WTC11 (cell line): ENCODE data around the gene LRTM2. TPM values are rescaled to one million over a fixed set of nuclear protein-coding genes. Genes with fewer than 3 reads are reported as not detected.

Experiments used
- ATAC-seq: fragments of 200-7000 bp; cut with Tn5 transposase; 2 replicates; pipeline ENCODE4 v1.10.0; 2021; ENCODE audit warnings: mild to moderate bottlenecking, moderate library complexity
- CTCF ChIA-PET: fragments of 300-600 bp; sonication (Branson Sonifier 250); formaldehyde crosslinking; loops from one replicate; lab custom pipeline; 2021; ENCODE audit warnings: antibody characterized with exemption; lab: Charles Lee
- POLR2A ChIA-PET: fragments of 350-600 bp; sonication (Branson Sonifier 250); formaldehyde crosslinking; loops from one replicate; lab custom pipeline; 2021; ENCODE audit warnings: antibody characterized with exemption; lab: Charles Lee
- DNase-seq: peaks from one replicate; pipeline ENCODE4 v3.0.0; 2021; ENCODE audit warnings: low spot score
- H3K27ac Mint-ChIP-seq: 2 replicates; pipeline ENCODE4 v1.8.0; 2021; ENCODE audit warnings: mixed read lengths
- H3K27me3 Mint-ChIP-seq: 2 replicates; pipeline ENCODE4 v1.8.0; 2021; ENCODE audit warnings: low read depth, mild to moderate bottlenecking, moderate library complexity, mixed read lengths
- H3K36me3 Mint-ChIP-seq: 2 replicates; pipeline ENCODE4 v1.8.0; 2021; ENCODE audit warnings: mixed read lengths
- H3K4me1 Mint-ChIP-seq: 2 replicates; pipeline ENCODE4 v1.8.0; 2022; ENCODE audit warnings: mixed read lengths
- H3K4me3 Mint-ChIP-seq: 2 replicates; pipeline ENCODE4 v1.8.0; 2021; ENCODE audit warnings: mild to moderate bottlenecking, moderate library complexity, mixed read lengths
- H3K9me3 Mint-ChIP-seq: 2 replicates; pipeline ENCODE4 v1.8.0; 2021; ENCODE audit warnings: mixed read lengths
- FOXP1 ChIP-seq: sonication (generic); formaldehyde crosslinking; IDR thresholded peaks from 2 replicates; pipeline ENCODE4 v1.8.0; 2022; ENCODE audit warnings: missing genetic modification reagents, mild to moderate bottlenecking, moderate library complexity, borderline replicate concordance
- GTF2I ChIP-seq: fragments of 250-450 bp; sonication (Bioruptor Pico); conservative IDR thresholded peaks from 2 replicates; pipeline ENCODE4 v1.4.0; 2021; ENCODE audit warnings: mild to moderate bottlenecking
- KAT7 ChIP-seq: sonication (generic); formaldehyde crosslinking; IDR thresholded peaks from 2 replicates; pipeline ENCODE4 v1.8.1; 2023; ENCODE audit warnings: missing genetic modification reagents, mild to moderate bottlenecking, borderline replicate concordance
- NFE2L1 ChIP-seq: sonication (generic); formaldehyde crosslinking; IDR thresholded peaks from 2 replicates; pipeline ENCODE4 v1.8.1; 2023; ENCODE audit warnings: missing genetic modification reagents
- RELA ChIP-seq: sonication (generic); formaldehyde crosslinking; IDR thresholded peaks from 2 replicates; pipeline ENCODE4 v1.8.1; 2022; ENCODE audit warnings: missing genetic modification reagents, mild to moderate bottlenecking, borderline replicate concordance
- TCF7 ChIP-seq: sonication (generic); formaldehyde crosslinking; IDR thresholded peaks from 2 replicates; pipeline ENCODE4 v1.8.0; 2022; ENCODE audit warnings: mild to moderate bottlenecking, low read depth, missing genetic modification reagents, moderate library complexity
- TEAD4 ChIP-seq: sonication (generic); formaldehyde crosslinking; IDR thresholded peaks from 2 replicates; pipeline ENCODE4 v1.8.0; 2022; ENCODE audit warnings: mild to moderate bottlenecking, missing genetic modification reagents
- ZBTB21 ChIP-seq: sonication (generic); formaldehyde crosslinking; IDR thresholded peaks from 2 replicates; pipeline ENCODE4 v1.8.1; 2023; ENCODE audit warnings: mild to moderate bottlenecking, missing genetic modification reagents, borderline replicate concordance
- total RNA-seq: library from RNA; stranded (reverse); gene quantifications from 3 replicates; pipeline ENCODE4 v1.2.3, GENCODE V29; 2021
- TF ChIP-seq, protein P1 (sequence below): sonication (generic); formaldehyde crosslinking; IDR thresholded peaks from 2 replicates; pipeline ENCODE4 v1.8.1; 2023; ENCODE audit warnings: mild to moderate bottlenecking, moderate library complexity, missing genetic modification reagents
- TF ChIP-seq, protein P2 (sequence below): fragments of 250-450 bp; sonication (Bioruptor Pico); conservative IDR thresholded peaks from 2 replicates; pipeline ENCODE4 v1.9.0; 2021; ENCODE audit warnings: mild to moderate bottlenecking
- TF ChIP-seq, protein P3 (sequence below): sonication (generic); formaldehyde crosslinking; IDR thresholded peaks from 2 replicates; pipeline ENCODE4 v1.8.0; 2022; ENCODE audit warnings: missing genetic modification reagents
- TF ChIP-seq, protein P4 (sequence below): sonication (generic); formaldehyde crosslinking; IDR thresholded peaks from 2 replicates; pipeline ENCODE4 v1.8.1; 2022; ENCODE audit warnings: missing genetic modification reagents, borderline replicate concordance

LRTM2 gene
- total RNA-seq, 1 experiment from 2014 or later, result 0.66 TPM

DNA sequence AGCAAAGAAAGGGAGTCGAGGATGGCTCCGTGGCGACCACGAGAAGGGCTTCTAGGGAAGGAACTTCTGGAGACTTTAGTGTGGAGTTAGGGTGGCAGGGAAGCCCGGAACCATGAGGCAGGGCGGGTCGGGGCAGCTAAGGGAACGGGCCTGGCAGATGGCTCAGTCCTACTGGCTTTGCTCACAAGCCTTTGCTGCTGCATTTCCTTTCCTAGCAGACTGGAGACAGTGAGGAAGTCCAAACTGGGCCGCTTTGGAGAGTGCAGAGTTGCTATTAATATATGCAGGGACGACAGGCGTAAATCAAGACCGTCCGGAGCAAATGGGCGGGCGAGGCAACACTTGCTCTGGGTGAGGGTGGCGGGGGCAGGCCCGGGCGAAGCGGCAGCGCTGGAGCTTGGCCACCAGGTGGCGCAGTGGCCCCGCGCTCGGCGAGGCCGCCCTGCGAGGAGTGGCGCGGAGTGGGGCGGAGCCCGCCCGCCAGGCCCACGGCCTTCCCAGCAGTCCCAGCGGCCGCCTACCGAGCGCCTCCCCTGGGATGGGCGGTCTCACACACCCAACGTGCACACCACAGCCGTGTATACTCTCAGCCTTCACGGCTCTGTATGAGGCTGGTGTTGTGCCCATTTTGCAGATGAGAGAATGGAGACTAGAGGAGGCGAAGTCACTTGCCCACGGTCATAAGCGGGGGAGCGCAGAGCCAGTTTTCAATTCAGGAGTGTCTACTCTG, 24.4 kb upstream of the LRTM2 start (continued):
- TF ChIP-seq GTF2I (CRISPR knock-in tag), result peak; percentile 96
- peak; percentile 76; the same call in 1 of the 2 replicates for TF ChIP-seq FOXP1 (CRISPR knock-in tag)
- no peak for TF ChIP-seq TEAD4 (CRISPR knock-in tag)
- TF ChIP-seq NFE2L1 (CRISPR knock-in tag), result no peak
- TF ChIP-seq TCF7 (CRISPR knock-in tag), result no peak; the same call in 1 of the 2 replicates
- TF ChIP-seq KAT7, result no peak
- TF ChIP-seq ZBTB21 (CRISPR knock-in tag), result no peak

DNA sequence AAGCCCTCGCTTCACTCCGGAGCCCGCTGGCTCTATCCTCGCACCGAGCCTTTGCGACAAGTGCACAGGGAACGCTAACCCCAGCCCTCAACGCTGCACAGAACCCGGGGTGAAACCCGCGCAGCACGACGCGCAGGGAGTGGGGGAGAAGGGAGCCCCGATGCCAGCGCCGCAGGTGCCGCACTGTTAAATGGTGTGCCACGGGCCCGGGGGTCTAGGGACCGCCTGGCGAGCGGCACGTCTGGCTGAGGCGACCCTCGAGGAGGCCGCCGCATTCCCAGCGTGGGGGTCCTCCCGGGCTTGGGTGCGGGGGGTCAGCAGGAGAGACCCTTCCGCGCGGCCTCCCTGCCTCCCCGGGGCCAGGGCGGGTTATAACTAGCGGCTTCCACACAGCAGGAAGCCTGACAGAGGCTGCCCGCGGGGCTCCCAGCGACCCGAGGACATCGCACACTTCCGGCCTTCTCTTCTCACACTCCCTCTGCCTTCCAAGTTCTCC, 23.8 kb upstream of the LRTM2 start:
- ATAC-seq (no peak), DNase-seq (no peak)
- POLR2A ChIA-PET, result interaction anchor here (1.7 kb wide), 1 partner anchor 143 kb away, joined by 4 read pairs; no protein-coding TSS in a partner anchor
- Mint-ChIP-seq H3K4me1 (peaks cover 29% of the 10 kb centered on the region), H3K27me3 (no peaks in the 10 kb centered on the region; the same call in 1 of the 2 replicates), H3K9me3 (no peaks in the 10 kb centered on the region), H3K36me3 (no peaks in the 10 kb centered on the region), H3K4me3 (peak overlapping the region; percentile 61), H3K27ac (no peak overlapping the region)
- peak; percentile 5; the same call in 1 of the 2 replicates for TF ChIP-seq RELA (CRISPR knock-in tag)
- TF ChIP-seq ZBTB21 (CRISPR knock-in tag), result no peak
- CTCF ChIA-PET, result interaction anchor here (1.3 to 7.0 kb wide), 6 partner anchors 43 to 162 kb away, joined by 6 to 119 read pairs (median 7); no protein-coding TSS in a partner anchor

DNA sequence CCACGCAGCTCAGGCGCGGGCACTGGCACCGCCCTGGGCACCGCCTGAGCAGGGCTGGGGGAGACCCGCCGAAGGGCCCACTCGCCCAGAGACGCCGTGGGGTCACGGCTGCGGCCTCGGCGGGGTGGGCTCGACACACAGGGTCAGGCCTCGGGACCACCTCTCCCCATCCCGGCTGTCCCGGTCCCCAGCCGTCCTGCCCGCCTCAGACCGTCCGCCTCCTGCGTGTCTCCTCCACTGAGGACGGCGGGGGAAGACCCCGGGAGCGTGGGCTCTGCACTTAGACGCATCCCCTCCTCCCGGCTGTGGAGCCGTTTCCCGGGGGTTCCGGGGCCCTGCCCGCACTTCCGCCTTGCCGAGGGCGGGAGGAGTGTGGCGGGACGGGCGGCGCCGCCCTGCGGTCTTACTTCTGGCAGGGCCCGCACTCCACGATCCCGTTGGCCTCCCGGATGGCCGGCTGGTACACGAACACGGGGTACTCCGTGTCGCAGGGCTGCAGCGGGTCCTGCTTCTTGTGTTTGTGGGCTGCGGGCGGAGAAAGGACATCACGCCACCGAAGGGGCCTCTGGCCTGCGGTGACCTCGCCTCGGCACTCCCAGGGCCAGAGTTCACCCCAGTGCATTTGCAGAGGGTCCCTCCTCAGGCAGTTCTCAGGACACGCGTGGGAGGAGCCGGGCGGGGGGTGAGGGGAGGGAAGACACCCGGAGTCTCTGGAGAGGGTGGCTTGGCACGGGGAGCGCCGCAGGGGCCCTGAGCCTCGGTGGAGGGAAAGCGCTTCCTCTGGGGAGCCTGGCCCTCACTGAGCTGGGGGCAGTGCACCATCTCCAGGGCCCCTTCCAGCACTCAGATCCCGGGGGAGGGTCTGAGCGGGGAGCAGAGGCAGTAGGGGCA, 23.1 kb upstream of the LRTM2 start:
- peak overlapping the region; percentile 58 for H3K4me3 Mint-ChIP-seq
- peak; percentile 41 for DNase-seq
- POLR2A ChIA-PET, result interaction anchor here (1.7 kb wide), 1 partner anchor 142 kb away, joined by 4 read pairs; no protein-coding TSS in a partner anchor

More for the DNA sequence above, 23.1 kb upstream of the LRTM2 start:
- Mint-ChIP-seq H3K4me1 (peaks cover 23% of the 10 kb centered on the region), H3K27ac (no peak overlapping the region), H3K9me3 (no peaks in the 10 kb centered on the region), H3K36me3 (no peaks in the 10 kb centered on the region), H3K27me3 (no peaks in the 10 kb centered on the region; the same call in 1 of the 2 replicates)
- CTCF ChIA-PET, result interaction anchor here (1.2 to 7.0 kb wide), 5 partner anchors 124 to 237 kb away, joined by 3 to 119 read pairs (median 7); no protein-coding TSS in a partner anchor
- 0 out of 2 replicates have a peak, but pooled peaks have one; percentile 2 for ATAC-seq
- TF ChIP-seq, protein P1, sequence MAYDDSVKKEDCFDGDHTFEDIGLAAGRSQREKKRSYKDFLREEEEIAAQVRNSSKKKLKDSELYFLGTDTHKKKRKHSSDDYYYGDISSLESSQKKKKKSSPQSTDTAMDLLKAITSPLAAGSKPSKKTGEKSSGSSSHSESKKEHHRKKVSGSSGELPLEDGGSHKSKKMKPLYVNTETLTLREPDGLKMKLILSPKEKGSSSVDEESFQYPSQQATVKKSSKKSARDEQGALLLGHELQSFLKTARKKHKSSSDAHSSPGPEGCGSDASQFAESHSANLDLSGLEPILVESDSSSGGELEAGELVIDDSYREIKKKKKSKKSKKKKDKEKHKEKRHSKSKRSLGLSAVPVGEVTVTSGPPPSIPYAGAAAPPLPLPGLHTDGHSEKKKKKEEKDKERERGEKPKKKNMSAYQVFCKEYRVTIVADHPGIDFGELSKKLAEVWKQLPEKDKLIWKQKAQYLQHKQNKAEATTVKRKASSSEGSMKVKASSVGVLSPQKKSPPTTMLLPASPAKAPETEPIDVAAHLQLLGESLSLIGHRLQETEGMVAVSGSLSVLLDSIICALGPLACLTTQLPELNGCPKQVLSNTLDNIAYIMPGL, result peak; percentile 76
- TF ChIP-seq, protein P2, sequence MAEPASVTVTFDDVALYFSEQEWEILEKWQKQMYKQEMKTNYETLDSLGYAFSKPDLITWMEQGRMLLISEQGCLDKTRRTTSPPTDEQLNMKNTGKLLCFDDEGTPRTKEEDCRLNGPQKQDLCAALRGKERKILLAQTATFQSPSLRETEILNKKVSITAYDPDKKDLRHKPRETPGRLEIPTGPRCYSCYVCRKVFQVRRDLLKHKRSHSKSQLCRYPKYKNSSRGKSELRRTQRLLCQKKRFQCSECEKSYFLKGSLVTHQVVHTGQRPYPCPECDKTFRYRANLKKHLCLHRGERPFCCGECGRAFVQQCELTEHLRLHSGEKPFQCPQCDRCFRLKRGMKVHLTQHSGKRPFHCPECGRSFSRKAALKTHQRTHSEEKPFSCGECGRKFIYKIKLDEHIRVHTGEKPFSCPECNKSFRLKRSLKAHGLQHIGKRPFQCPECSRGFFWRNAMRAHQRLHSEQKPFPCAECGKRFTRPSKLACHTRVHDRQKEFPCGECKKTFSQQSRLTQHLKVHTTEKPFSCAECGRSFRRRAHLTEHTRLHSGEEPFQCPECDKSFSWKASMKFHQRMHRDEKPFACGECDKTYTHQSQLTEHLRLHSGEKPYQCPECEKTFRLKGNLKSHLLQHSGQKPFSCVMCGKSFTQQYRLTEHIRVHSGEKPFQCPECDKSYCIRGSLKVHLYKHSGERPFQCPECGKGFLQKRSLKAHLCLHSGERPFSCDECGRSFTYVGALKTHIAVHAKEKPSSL (CRISPR knock-in tag), result no peak
- TF ChIP-seq, protein P3, sequence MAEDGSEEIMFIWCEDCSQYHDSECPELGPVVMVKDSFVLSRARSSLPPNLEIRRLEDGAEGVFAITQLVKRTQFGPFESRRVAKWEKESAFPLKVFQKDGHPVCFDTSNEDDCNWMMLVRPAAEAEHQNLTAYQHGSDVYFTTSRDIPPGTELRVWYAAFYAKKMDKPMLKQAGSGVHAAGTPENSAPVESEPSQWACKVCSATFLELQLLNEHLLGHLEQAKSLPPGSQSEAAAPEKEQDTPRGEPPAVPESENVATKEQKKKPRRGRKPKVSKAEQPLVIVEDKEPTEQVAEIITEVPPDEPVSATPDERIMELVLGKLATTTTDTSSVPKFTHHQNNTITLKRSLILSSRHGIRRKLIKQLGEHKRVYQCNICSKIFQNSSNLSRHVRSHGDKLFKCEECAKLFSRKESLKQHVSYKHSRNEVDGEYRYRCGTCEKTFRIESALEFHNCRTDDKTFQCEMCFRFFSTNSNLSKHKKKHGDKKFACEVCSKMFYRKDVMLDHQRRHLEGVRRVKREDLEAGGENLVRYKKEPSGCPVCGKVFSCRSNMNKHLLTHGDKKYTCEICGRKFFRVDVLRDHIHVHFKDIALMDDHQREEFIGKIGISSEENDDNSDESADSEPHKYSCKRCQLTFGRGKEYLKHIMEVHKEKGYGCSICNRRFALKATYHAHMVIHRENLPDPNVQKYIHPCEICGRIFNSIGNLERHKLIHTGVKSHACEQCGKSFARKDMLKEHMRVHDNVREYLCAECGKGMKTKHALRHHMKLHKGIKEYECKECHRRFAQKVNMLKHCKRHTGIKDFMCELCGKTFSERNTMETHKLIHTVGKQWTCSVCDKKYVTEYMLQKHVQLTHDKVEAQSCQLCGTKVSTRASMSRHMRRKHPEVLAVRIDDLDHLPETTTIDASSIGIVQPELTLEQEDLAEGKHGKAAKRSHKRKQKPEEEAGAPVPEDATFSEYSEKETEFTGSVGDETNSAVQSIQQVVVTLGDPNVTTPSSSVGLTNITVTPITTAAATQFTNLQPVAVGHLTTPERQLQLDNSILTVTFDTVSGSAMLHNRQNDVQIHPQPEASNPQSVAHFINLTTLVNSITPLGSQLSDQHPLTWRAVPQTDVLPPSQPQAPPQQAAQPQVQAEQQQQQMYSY (CRISPR knock-in tag), result 0 out of 2 replicates have a peak, but pooled peaks have one; percentile 3
- TF ChIP-seq, protein P4, sequence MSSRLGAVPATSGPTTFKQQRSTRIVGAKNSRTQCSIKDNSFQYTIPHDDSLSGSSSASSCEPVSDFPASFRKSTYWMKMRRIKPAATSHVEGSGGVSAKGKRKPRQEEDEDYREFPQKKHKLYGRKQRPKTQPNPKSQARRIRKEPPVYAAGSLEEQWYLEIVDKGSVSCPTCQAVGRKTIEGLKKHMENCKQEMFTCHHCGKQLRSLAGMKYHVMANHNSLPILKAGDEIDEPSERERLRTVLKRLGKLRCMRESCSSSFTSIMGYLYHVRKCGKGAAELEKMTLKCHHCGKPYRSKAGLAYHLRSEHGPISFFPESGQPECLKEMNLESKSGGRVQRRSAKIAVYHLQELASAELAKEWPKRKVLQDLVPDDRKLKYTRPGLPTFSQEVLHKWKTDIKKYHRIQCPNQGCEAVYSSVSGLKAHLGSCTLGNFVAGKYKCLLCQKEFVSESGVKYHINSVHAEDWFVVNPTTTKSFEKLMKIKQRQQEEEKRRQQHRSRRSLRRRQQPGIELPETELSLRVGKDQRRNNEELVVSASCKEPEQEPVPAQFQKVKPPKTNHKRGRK, result no peak
